Activated CD8-positive, alpha-beta T cell treated with anti-CD3 and anti-CD28 coated beads for 36 hours (primary cell): ENCODE results near the gene TIMM22. TPM values are rescaled to one million over a fixed set of nuclear protein-coding genes. Genes with fewer than 3 reads are reported as not detected.

Source experiments
- ATAC-seq: fragments of 200-7000 bp; cut with Tn5 transposase; one replicate; pipeline ENCODE4 v1.10.0; 2021; ENCODE audit warnings: mild to moderate bottlenecking, moderate library complexity
- CTCF ChIA-PET: fragments of 350-600 bp; sonication (Branson Sonifier 250); formaldehyde crosslinking; loops from one replicate; lab custom pipeline; 2021; ENCODE audit warnings: antibody characterized with exemption; lab: Charles Lee
- POLR2A ChIA-PET: fragments of 350-600 bp; sonication (Branson Sonifier 250); formaldehyde crosslinking; loops from one replicate; lab custom pipeline; 2021; ENCODE audit warnings: antibody characterized with exemption; lab: Charles Lee
- DNase-seq: peaks from one replicate; pipeline ENCODE4 v3.0.0-alpha.2; 2020
- H3K27ac Mint-ChIP-seq: one replicate; pipeline ENCODE4 v1.8.0; 2021; ENCODE audit warnings: mild to moderate bottlenecking, mixed read lengths
- H3K27me3 Mint-ChIP-seq: one replicate; pipeline ENCODE4 v1.8.0; 2021; ENCODE audit warnings: mixed read lengths
- H3K36me3 Mint-ChIP-seq: one replicate; pipeline ENCODE4 v1.8.0; 2021; ENCODE audit warnings: low read depth, mixed read lengths
- H3K4me1 Mint-ChIP-seq: one replicate; pipeline ENCODE4 v1.8.0; 2021; ENCODE audit warnings: low read depth, mixed read lengths
- H3K4me3 Mint-ChIP-seq: one replicate; pipeline ENCODE4 v1.8.0; 2021; ENCODE audit warnings: mild to moderate bottlenecking, moderate library complexity, mixed read lengths
- H3K9me3 Mint-ChIP-seq: one replicate; pipeline ENCODE4 v1.8.0; 2021; ENCODE audit warnings: mixed read lengths
- CTCF ChIP-seq: fragments of 200-600 bp; IDR thresholded peaks from one replicate; pipeline ENCODE4 v1.8.0; 2022; ENCODE audit warnings: antibody characterized with exemption, mild to moderate bottlenecking
- intact Hi-C: fragments of 100-400 bp; cut with micrococcal nuclease; formaldehyde crosslinking; loops from one replicate; pipeline ENCODE4 v1.10.0; 2022
- total RNA-seq, 2 experiments: library from RNA; stranded (reverse); gene quantifications; one replicate each; pipeline ENCODE4 v1.2.3, GENCODE V29; 2021

The TIMM22 gene
- total RNA-seq, 2 experiments from 2014 or later = 8.8 to 10.2 TPM

DNA sequence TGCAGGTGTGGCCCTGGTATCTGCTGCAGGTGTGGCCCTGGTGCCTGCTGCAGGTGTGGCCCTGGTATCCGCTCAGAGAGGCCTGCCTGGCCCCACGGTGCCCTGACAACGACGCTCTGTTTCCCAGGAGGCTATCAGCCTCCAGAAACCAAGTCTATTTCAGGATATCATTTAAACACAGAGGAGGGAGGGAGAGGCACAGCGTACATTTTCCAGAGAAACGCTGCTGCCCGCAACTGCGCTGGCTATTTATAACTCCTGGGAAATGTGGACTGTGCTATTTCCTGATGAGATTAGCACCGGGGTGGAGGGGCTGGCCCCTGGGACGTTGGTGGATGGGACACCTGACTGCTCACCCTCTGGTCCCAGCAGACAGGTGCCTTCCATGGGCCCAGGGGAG lies 22.5 kb downstream of the TIMM22 start:
- Mint-ChIP-seq H3K27ac (no peak overlapping the region), H3K36me3 (no peaks in the 10 kb centered on the region), H3K27me3 (no peaks in the 10 kb centered on the region), H3K4me3 (no peak overlapping the region), H3K4me1 (no peaks in the 10 kb centered on the region), H3K9me3 (no peaks in the 10 kb centered on the region)
- ATAC-seq (no peak), DNase-seq (no peak)
- CTCF ChIA-PET = interaction anchor here (1.1 to 2.3 kb wide), 2 partner anchors 20 to 37 kb away, joined by 4 to 7 read pairs; no protein-coding TSS in a partner anchor
- POLR2A ChIA-PET = no interaction called here
- no peak for TF ChIP-seq CTCF
- intact Hi-C loops = no loop called here

DNA sequence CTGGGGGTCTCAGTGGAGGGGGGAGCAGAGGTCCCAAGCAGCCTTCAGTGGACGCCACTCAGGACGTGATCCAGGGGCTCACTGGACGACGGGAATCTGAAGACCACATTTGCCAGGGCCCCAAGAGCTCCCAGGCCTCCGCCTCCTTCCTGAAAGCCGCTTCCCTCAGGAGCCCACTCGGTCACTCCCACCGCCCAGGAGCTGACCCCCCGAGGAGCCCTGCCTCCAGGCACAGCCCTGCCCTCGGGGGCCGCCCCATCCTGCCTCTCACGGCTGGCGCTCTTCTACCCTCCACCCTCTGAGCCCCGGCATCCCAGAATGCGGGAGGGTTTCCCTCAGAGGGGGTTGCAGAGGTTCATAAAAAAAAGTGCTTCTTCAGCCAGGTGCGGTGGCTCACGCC lies 24.2 kb downstream of the TIMM22 start:
- H3K9me3 Mint-ChIP-seq = no peaks in the 10 kb centered on the region
- no peak for TF ChIP-seq CTCF
- intact Hi-C loops = no loop called here
- no peaks in the 10 kb centered on the region for H3K27me3 Mint-ChIP-seq
- no peak overlapping the region for H3K4me3 Mint-ChIP-seq
- H3K27ac Mint-ChIP-seq = no peak overlapping the region
- DNase-seq = no peak
- no peak for ATAC-seq
- CTCF ChIA-PET = no interaction called here
- no peaks in the 10 kb centered on the region for H3K4me1 Mint-ChIP-seq
- POLR2A ChIA-PET = no interaction called here
- H3K36me3 Mint-ChIP-seq = no peaks in the 10 kb centered on the region

DNA sequence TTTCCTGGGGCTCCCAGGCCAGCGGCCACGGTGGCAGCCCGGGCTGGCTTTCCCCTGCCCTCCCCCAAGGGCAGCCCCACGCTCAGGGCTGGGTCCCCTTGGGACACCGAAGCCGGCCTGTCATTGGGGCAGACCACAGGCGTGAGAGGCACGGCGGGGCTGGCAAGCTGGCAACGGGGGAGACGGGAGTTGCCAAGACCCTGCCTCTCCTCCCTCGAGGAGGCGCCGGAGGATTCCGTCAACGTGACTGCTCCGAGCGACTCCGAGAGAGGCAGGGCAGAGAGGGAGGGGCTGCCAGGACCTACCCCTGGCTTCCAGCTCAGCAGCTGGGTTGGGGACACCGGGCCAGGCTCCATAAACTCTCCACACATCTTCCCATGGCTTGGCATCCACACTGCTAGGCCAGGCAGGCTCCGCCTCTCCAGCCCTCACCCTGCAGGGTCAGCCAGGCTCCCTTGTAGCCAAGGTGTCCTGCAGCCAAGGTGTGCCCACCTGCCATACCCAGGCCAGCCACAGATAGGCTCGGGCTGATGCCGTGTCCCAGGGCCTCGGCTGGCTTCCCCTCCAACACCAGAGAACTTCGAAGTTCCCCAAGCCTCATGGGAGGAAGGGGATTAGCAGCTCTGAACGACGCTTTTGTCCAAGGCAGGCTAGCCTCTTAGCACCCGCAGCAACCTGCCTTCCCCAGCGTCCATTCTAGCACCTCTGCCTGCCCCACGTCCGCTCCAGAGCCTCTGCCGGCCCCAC lies 25.5 kb downstream of the TIMM22 start:
- intact Hi-C loops = no loop called here
- Mint-ChIP-seq H3K4me1 (no peaks in the 10 kb centered on the region), H3K36me3 (no peaks in the 10 kb centered on the region), H3K9me3 (no peaks in the 10 kb centered on the region), H3K27ac (no peak overlapping the region), H3K27me3 (no peaks in the 10 kb centered on the region), H3K4me3 (no peak overlapping the region)
- no peak for DNase-seq
- TF ChIP-seq CTCF = no peak
- ChIA-PET CTCF (interaction anchor here (1.5 kb wide), 1 partner anchor 143 kb away, joined by 3 read pairs; no protein-coding TSS in a partner anchor), POLR2A (no interaction called here)
- no peak for ATAC-seq

DNA sequence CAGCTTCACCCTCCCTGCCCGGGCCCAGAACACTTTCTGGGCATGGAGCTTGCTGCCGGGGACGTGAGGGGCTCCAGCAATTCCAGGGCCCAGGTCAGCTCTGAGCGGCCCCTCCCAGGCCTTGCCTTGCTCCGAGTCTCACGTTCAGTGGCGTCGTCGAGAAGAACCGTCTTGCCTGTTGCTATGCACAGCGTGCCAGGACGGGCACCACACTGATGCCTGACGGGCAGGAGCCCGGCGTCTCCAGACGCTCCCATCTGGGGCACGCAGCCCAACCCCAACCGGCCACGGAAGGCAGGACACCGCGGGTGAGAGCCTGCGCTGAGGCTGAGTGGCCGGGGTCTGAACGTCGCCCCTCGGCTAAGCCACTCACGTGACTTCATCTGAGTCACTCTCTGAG lies 27.1 kb downstream of the TIMM22 start:
- Mint-ChIP-seq H3K27me3 (no peaks in the 10 kb centered on the region), H3K4me1 (no peaks in the 10 kb centered on the region), H3K27ac (no peak overlapping the region), H3K36me3 (no peaks in the 10 kb centered on the region), H3K4me3 (no peak overlapping the region), H3K9me3 (no peaks in the 10 kb centered on the region)
- intact Hi-C loops = no loop called here
- ATAC-seq (no peak), DNase-seq (no peak)
- ChIA-PET POLR2A (no interaction called here), CTCF (no interaction called here)
- no peak for TF ChIP-seq CTCF

DNA sequence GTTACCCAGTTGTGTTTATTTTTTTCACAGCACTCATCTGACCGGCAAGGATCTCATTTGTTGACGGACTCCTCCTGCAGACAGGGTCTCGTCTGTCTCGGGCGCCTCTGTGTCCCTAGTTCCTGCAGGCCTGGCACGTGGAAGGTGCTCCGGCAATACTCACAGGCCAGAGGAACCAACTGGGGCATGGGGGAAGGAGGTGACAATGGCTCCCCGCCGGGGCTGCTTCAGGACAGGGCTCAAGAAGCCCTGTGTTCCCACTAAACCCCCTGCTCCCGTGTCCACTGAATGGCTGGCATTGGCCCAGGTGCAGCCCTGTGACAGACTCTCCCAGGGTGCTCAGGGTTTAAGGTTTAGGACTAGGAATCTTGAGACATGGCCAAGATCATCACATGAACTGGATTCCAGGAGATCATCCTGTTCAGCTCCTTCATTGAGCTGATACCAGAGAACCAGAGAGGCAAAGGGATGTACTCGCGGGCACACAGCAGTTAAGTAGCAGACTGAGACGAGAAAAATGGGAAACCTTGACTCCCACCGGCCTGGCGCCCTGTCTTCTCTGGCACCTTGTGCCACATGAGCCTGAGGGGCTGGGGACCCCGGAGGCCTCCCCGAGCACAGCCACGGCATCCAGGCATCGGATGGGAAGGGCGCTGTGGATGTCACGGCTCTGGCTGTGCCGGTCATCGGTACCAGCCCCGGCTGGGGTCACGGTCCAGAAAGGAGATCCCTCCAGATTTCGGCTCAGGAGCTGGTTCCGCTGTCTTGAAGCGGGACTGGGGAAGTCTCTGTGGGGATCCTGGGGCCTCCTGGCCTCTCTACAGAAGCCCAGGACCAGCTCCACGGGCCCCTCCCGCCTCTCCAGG lies 29.0 kb downstream of the TIMM22 start:
- no peaks in the 10 kb centered on the region for H3K9me3 Mint-ChIP-seq
- ATAC-seq = no peak
- TF ChIP-seq CTCF = no peak
- intact Hi-C loops = no loop called here
- no peak for DNase-seq
- no peaks in the 10 kb centered on the region for H3K36me3 Mint-ChIP-seq
- H3K4me3 Mint-ChIP-seq = no peak overlapping the region
- ChIA-PET POLR2A (no interaction called here), CTCF (no interaction called here)
- H3K27ac Mint-ChIP-seq = no peak overlapping the region
- no peaks in the 10 kb centered on the region for H3K27me3 Mint-ChIP-seq
- no peaks in the 10 kb centered on the region for H3K4me1 Mint-ChIP-seq
